Endothelial cell of umbilical vein (primary cell): ENCODE results near the gene CEP20. TPM values are rescaled to one million over a fixed set of nuclear protein-coding genes. Genes with fewer than 3 reads are reported as not detected.

ENCODE experiments used
- BruUV-seq: library from RNA; stranded (reverse); fragments of 400-500 nt; replicated peaks from 2 replicates; lab custom pipeline; 2021; lab: Mats Ljungman, UMichigan
- CTCF ChIA-PET: fragments of 300-600, 350-600 bp; sonication (Branson Sonifier 250); formaldehyde crosslinking; loops from one replicate; lab custom pipeline; 2021; ENCODE audit warnings: antibody characterized with exemption, inconsistent platforms; lab: Charles Lee
- POLR2A ChIA-PET: fragments of 300-600, 350-600 bp; sonication (Branson Sonifier 250); formaldehyde crosslinking; loops from one replicate; lab custom pipeline; 2021; ENCODE audit warnings: antibody characterized with exemption, inconsistent platforms; lab: Charles Lee
- DNase-seq: peaks from one replicate; pipeline ENCODE4 v3.0.0-alpha.2; 2011; ENCODE audit warnings: low read depth, low spot score
- FAIRE-seq: peaks from 2 replicates; lab custom pipeline; 2011; peaks lifted over from hg19 to GRCh38; lab: Jason Lieb, UNC
- H2AFZ ChIP-seq: 2 replicates; pipeline ENCODE4 v1.6.0; 2012; ENCODE audit warnings: low read depth, low read length, control low read depth, inconsistent platforms
- H3K27ac ChIP-seq: 2 replicates; pipeline ENCODE4 v1.5.1; 2011; ENCODE audit warnings: low read depth, mild to moderate bottlenecking, control low read depth, low read length, moderate library complexity; ENCODE audit not compliant: insufficient read depth
- H3K27me3 ChIP-seq, 2 experiments: 2 replicates each; pipeline versions ENCODE4 v1.6.0 to v1.6.1; 2011; ENCODE audit warnings: low read length in 2 of 2, mixed read lengths in 1 of 2; ENCODE audit not compliant: control insufficient read depth in 2 of 2, insufficient read depth in 2 of 2
- H3K36me3 ChIP-seq, 2 experiments: 2 replicates in 1 of 2; 3 replicates in 1 of 2; pipeline ENCODE4 v1.5.1; 2011; ENCODE audit warnings: low read length in 2 of 2, mild to moderate bottlenecking in 1 of 2, moderate library complexity in 1 of 2; ENCODE audit not compliant: control insufficient read depth in 2 of 2, insufficient read depth in 2 of 2; ENCODE audit errors: extremely low read depth in 1 of 2
- H3K4me1 ChIP-seq: 3 replicates; pipeline ENCODE4 v1.5.1; 2011; ENCODE audit warnings: mild to moderate bottlenecking, low read length; ENCODE audit not compliant: control insufficient read depth, insufficient read depth; ENCODE audit errors: extremely low read depth
- H3K4me2 ChIP-seq: 2 replicates; pipeline ENCODE4 v1.6.1; 2011; ENCODE audit warnings: low read length, control low read depth, mixed read lengths; ENCODE audit not compliant: insufficient read depth
- H3K4me3 ChIP-seq, 3 experiments: fragments of 200-600 bp in 1 of 3; sonication (generic), shearing (Covaris generic) in 1 of 3; replicated peaks in 1 of 3; 2 replicates each; pipeline ENCODE4 v1.5.1; 2011 to 2016; ENCODE audit warnings: control low read depth in 3 of 3, low read length in 3 of 3, mild to moderate bottlenecking in 2 of 3, inconsistent platforms in 1 of 3, low read depth in 1 of 3, moderate library complexity in 1 of 3; ENCODE audit not compliant: insufficient read depth in 1 of 3
- H3K79me2 ChIP-seq: 2 replicates; pipeline ENCODE4 v1.6.0; 2012; ENCODE audit warnings: low read length, inconsistent platforms; ENCODE audit not compliant: control insufficient read depth, insufficient read depth
- H3K9ac ChIP-seq: replicated peaks from 2 replicates; pipeline ENCODE3; 2011; ENCODE audit warnings: low read length, control low read depth; ENCODE audit not compliant: insufficient read depth; ENCODE audit errors: extremely low read depth
- H3K9me1 ChIP-seq: replicated peaks from 3 replicates; pipeline ENCODE4 v1.6.0; 2011; ENCODE audit warnings: mild to moderate bottlenecking, low read length; ENCODE audit not compliant: control insufficient read depth, insufficient read depth; ENCODE audit errors: extremely low read depth
- H3K9me3 ChIP-seq: replicated peaks from 2 replicates; pipeline ENCODE4 v1.5.1; 2012; ENCODE audit warnings: low read length, inconsistent platforms; ENCODE audit not compliant: control insufficient read depth, insufficient read depth
- H4K20me1 ChIP-seq: replicated peaks from 2 replicates; pipeline ENCODE3; 2011; ENCODE audit warnings: mild to moderate bottlenecking, low read length; ENCODE audit not compliant: control insufficient read depth, insufficient read depth; ENCODE audit errors: extremely low read depth
- EZH2 ChIP-seq: IDR thresholded peaks from 2 replicates; pipeline ENCODE4 v1.6.1; 2012; ENCODE audit warnings: borderline replicate concordance, low read depth, mild to moderate bottlenecking, moderate library complexity, low read length, inconsistent platforms; ENCODE audit not compliant: severe bottlenecking
- FOS ChIP-seq: IDR thresholded peaks from 2 replicates; pipeline ENCODE4 v1.6.1; 2011; ENCODE audit warnings: mild to moderate bottlenecking, low read length, moderate library complexity, borderline replicate concordance; ENCODE audit not compliant: insufficient read depth
- GATA2 ChIP-seq: IDR thresholded peaks from 2 replicates; pipeline ENCODE4 v1.7.0; 2011; ENCODE audit warnings: low read depth, mild to moderate bottlenecking, moderate library complexity, mixed read lengths, low read length; ENCODE audit not compliant: insufficient read length, insufficient read depth
- JUN ChIP-seq: IDR thresholded peaks from 2 replicates; pipeline ENCODE4 v1.6.1; 2011; ENCODE audit warnings: borderline replicate concordance, low read depth; ENCODE audit not compliant: insufficient read length, insufficient read depth
- MAX ChIP-seq: IDR thresholded peaks from 2 replicates; pipeline ENCODE4 v1.6.1; 2011; ENCODE audit not compliant: insufficient read depth, insufficient read length
- MYC ChIP-seq: IDR thresholded peaks from one replicate; pipeline ENCODE4 v1.6.1; 2011; ENCODE audit warnings: mild to moderate bottlenecking, low read depth, low read length
- POLR2A ChIP-seq: IDR thresholded peaks from 2 replicates; pipeline ENCODE4 v1.6.1; 2012; ENCODE audit warnings: low read depth, mild to moderate bottlenecking, control low read depth, low read length
- POLR2AphosphoS5 ChIP-seq: IDR thresholded peaks from 2 replicates; pipeline ENCODE4 v1.6.1; 2012; ENCODE audit warnings: low read depth, mild to moderate bottlenecking, control low read depth, low read length, moderate library complexity; ENCODE audit not compliant: insufficient read depth
- dilution Hi-C: fragments of 300-500 bp; cut with MboI; formaldehyde crosslinking; loops from one replicate; pipeline ENCODE4 v1.15.0; 2019; ENCODE audit warnings: low sequenced_read_pairs; ENCODE audit not compliant: extremely low pct_ligation_motif_present
- intact Hi-C: fragments of 100-400 bp; cut with micrococcal nuclease; formaldehyde crosslinking; loops from one replicate; pipeline ENCODE4 v1.10.0; 2022
- polyA plus RNA-seq, 4 experiments: library from polyadenylated mRNA; depleted of rRNA in 3 of 4; stranded (reverse) in 3 of 4; unstranded in 1 of 4; fragments of >200 nt; gene quantifications; 2 replicates each; pipeline versions ENCODE4 v1.2.1 to v1.2.3, GENCODE V29; 2011 to 2012; ENCODE audit warnings: missing spikeins in 1 of 4
- total RNA-seq: library from RNA; stranded (reverse); gene quantifications from 2 replicates; pipeline ENCODE4 v1.2.3, GENCODE V29; 2021

The CEP20 gene
- total and polyA plus RNA-seq, 2 donors (not counting 3 experiments of a cell fraction or from before 2014, with no cell fraction given): 9.5 to 28.0 TPM

- H2AFZ ChIP-seq: no peak overlapping the region
- no peaks in the 10 kb centered on the region for H4K20me1 ChIP-seq
- H3K9me1 ChIP-seq: no peaks in the 10 kb centered on the region
- no peak overlapping the region for H3K9ac ChIP-seq
- dilution Hi-C loops: no loop called here
- POLR2A ChIA-PET: no interaction called here
- H3K27me3 ChIP-seq: no peaks in the 10 kb centered on the region
- H3K9me3 ChIP-seq: no peaks in the 10 kb centered on the region
- CTCF ChIA-PET: no interaction called here
- FAIRE-seq (no peak), DNase-seq (no peak)
- no peaks in the 10 kb centered on the region for H3K4me1 ChIP-seq
- no peaks in the 10 kb centered on the region for H3K79me2 ChIP-seq
- no peak overlapping the region for H3K4me2 ChIP-seq
- TF ChIP-seq POLR2AphosphoS5 (no peak), GATA2 (no peak), FOS (no peak), EZH2 (no peak), MYC (no peak), JUN (no peak), POLR2A (no peak), MAX (no peak)
- H3K27ac ChIP-seq: no peak overlapping the region
- intact Hi-C loops: no loop called here
- H3K36me3 ChIP-seq: peaks cover 0 to 5% of the 10 kb centered on the region in 2 experiments
- no peak overlapping the region for H3K4me3 ChIP-seq
- no TSS peak for BruUV-seq
Observed at GRCh38 chr16:15866451-15866850, 22.0 kb downstream of the CEP20 start.

- BruUV-seq: TSS peak; percentile 27
- peaks cover 0 to 3% of the 10 kb centered on the region in 2 experiments for H3K36me3 ChIP-seq
- no peaks in the 10 kb centered on the region for H4K20me1 ChIP-seq
- H3K79me2 ChIP-seq: no peaks in the 10 kb centered on the region
- H3K4me2 ChIP-seq: no peak overlapping the region
- no peak overlapping the region for H3K27ac ChIP-seq
- TF ChIP-seq EZH2 (no peak), MYC (no peak), POLR2A (no peak), POLR2AphosphoS5 (no peak), FOS (no peak), MAX (no peak)
- H2AFZ ChIP-seq: no peak overlapping the region
- H3K27me3 ChIP-seq: no peaks in the 10 kb centered on the region
- intact Hi-C loops: no loop called here
- FAIRE-seq (no peak), DNase-seq (no peak)
- H3K4me1 ChIP-seq: no peaks in the 10 kb centered on the region
- POLR2A ChIA-PET: no interaction called here
- dilution Hi-C loops: no loop called here
- no peaks in the 10 kb centered on the region for H3K9me3 ChIP-seq
- no peak overlapping the region for H3K4me3 ChIP-seq
- no peak overlapping the region for H3K9ac ChIP-seq
- CTCF ChIA-PET: no interaction called here
- no peaks in the 10 kb centered on the region for H3K9me1 ChIP-seq
Observed at GRCh38 chr16:15865742-15866141, 22.7 kb downstream of the CEP20 start.
